ENCODE measurements around the gene GPC5. TPM values are rescaled to one million over a fixed set of nuclear protein-coding genes. Genes with fewer than 3 reads are reported as not detected.

GPC5 gene
- total and polyA plus RNA-seq, 2 of the 8 experiments (the other 6 are each of a cell fraction or from before 2014, with no cell fraction given) = 0.20 to 0.39 TPM

GRCh38 chr13:91467236-91467635 lies 68.8 kb downstream of the GPC5 start (continued):
- no peak for TF ChIP-seq CHD7 (IDR thresholded peaks at IDR 0.05; ENCODE audit: insufficient replicate concordance, low read length)
- no peak for TF ChIP-seq CEBPB (IDR thresholded peaks at IDR 0.05; ENCODE audit: low read depth, low read length)
- TF ChIP-seq SRF (IDR thresholded peaks at IDR 0.05; ENCODE audit: low read depth, low read length) = no peak

All from H1 (cell line).